HEK293T (cell line): ENCODE data around the gene NRTN.

Source experiments
- CTCF ChIA-PET: fragments of 350-600 bp; formaldehyde crosslinking; extraction: SDS; loops from one replicate; lab custom pipeline; 2021; ENCODE audit warnings: antibody characterized with exemption, inconsistent platforms; lab: Yijun Ruan, JAX
- POLR2A ChIA-PET: fragments of 350-600 bp; formaldehyde crosslinking; extraction: SDS; loops from one replicate; lab custom pipeline; 2020; ENCODE audit warnings: antibody characterized with exemption, inconsistent platforms; lab: Yijun Ruan, JAX
- DNase-seq: peaks from one replicate; pipeline ENCODE4 v3.0.0; 2012; ENCODE audit warnings: mixed read lengths; ENCODE audit errors: extremely low spot score
- ARNT ChIP-seq: fragments of 450-650 bp; IDR thresholded peaks from 2 replicates; pipeline ENCODE4 v1.6.1; 2017; ENCODE audit warnings: mild to moderate bottlenecking
- BHLHE40 ChIP-seq: fragments of 450-650 bp; IDR thresholded peaks from 2 replicates; pipeline ENCODE4 v1.6.1; 2016; ENCODE audit warnings: mild to moderate bottlenecking, moderate library complexity, borderline replicate concordance
- CTBP1 ChIP-seq: fragments of 450-650 bp; IDR thresholded peaks from 2 replicates; pipeline ENCODE4 v1.6.1; 2016; ENCODE audit warnings: borderline replicate concordance
- ELF4 ChIP-seq: fragments of 450-650 bp; IDR thresholded peaks from 2 replicates; pipeline ENCODE4 v1.6.1; 2017; ENCODE audit warnings: antibody characterized with exemption
- FOXA1 ChIP-seq: fragments of 450-650 bp; IDR thresholded peaks from 2 replicates; pipeline ENCODE4 v1.6.1; 2016; ENCODE audit warnings: mild to moderate bottlenecking
- FOXK2 ChIP-seq: fragments of 450-650 bp; IDR thresholded peaks from 2 replicates; pipeline ENCODE4 v1.6.1; 2016; ENCODE audit warnings: mild to moderate bottlenecking
- FOXM1 ChIP-seq: fragments of 450-650 bp; IDR thresholded peaks from 2 replicates; pipeline ENCODE4 v1.6.1; 2017; ENCODE audit warnings: mild to moderate bottlenecking, borderline replicate concordance
- HDGF ChIP-seq: fragments of 450-650 bp; IDR thresholded peaks from 2 replicates; pipeline ENCODE4 v1.6.1; 2017; ENCODE audit warnings: antibody characterized with exemption, borderline replicate concordance
- L3MBTL2 ChIP-seq: fragments of 450-650 bp; conservative IDR thresholded peaks from 2 replicates; pipeline ENCODE4 v1.6.1; 2016; ENCODE audit warnings: mild to moderate bottlenecking
- LEF1 ChIP-seq: fragments of 450-650 bp; IDR thresholded peaks from 2 replicates; pipeline ENCODE4 v1.6.1; 2017; ENCODE audit warnings: mild to moderate bottlenecking, borderline replicate concordance
- NFRKB ChIP-seq: fragments of 450-650 bp; IDR thresholded peaks from 2 replicates; pipeline ENCODE4 v1.6.1; 2016; ENCODE audit warnings: mild to moderate bottlenecking, moderate library complexity
- SP1 ChIP-seq: fragments of 450-650 bp; IDR thresholded peaks from 2 replicates; pipeline ENCODE4 v1.6.1; 2017
- SUZ12 ChIP-seq: fragments of 450-650 bp; IDR thresholded peaks from 2 replicates; pipeline ENCODE4 v1.6.1; 2016; ENCODE audit warnings: mild to moderate bottlenecking
- TARDBP ChIP-seq: fragments of 450-650 bp; IDR thresholded peaks from 2 replicates; pipeline ENCODE4 v1.6.1; 2016
- ZNF384 ChIP-seq: fragments of 450-650 bp; IDR thresholded peaks from 2 replicates; pipeline ENCODE4 v1.6.1; 2016
- TF ChIP-seq, protein P1 (sequence below): fragments of 450-650 bp; IDR thresholded peaks from 2 replicates; pipeline ENCODE4 v1.6.1; 2016

NRTN gene

DNA sequence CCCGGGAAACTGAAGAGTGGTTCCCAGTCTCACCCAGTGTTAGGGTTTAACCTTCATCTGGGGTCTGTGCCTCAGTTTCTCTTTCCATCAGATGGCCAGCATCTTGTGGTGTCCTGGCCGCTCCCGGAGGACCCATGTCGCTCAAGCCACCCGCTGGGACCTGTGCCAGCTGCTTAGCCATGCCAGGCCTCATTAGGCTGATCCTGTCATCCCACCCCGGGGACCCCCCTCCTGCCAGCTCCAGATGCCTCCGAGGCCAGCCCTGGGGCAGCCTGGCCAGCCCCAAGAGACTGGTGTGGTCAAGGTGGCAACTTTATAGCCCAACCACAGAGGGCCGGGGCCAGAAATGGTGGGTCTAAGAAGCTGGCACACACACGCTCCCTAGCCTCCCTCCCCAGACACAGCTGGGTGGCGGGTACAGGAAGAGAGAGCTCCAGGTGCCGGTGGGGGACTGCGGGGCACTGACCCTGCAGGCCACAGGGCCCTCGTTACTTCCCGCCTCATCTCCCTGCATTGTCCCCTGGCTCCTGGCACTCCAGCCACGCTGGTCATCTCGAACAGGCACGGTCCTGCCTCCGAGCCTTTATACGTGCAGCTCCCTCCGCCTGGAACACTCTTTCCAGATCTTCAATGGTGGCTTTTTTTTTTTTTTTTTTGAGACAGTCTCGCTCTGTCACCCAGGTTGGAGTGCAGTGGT, 3.4 kb downstream of the NRTN start:
- no peak for TF ChIP-seq LEF1
- no peak for TF ChIP-seq HDGF
- TF ChIP-seq, protein P1, sequence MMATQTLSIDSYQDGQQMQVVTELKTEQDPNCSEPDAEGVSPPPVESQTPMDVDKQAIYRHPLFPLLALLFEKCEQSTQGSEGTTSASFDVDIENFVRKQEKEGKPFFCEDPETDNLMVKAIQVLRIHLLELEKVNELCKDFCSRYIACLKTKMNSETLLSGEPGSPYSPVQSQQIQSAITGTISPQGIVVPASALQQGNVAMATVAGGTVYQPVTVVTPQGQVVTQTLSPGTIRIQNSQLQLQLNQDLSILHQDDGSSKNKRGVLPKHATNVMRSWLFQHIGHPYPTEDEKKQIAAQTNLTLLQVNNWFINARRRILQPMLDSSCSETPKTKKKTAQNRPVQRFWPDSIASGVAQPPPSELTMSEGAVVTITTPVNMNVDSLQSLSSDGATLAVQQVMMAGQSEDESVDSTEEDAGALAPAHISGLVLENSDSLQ = no peak
- no peak for TF ChIP-seq NFRKB
- no peak for TF ChIP-seq ELF4
- TF ChIP-seq L3MBTL2 = no peak
- no peak for TF ChIP-seq ZNF384
- no peak for TF ChIP-seq TARDBP
- no peak for TF ChIP-seq BHLHE40
- TF ChIP-seq FOXK2 = no peak
- no peak for TF ChIP-seq ARNT
- TF ChIP-seq FOXM1 = no peak
- no peak for TF ChIP-seq SUZ12
- TF ChIP-seq SP1 = no peak
- CTCF ChIA-PET = no interaction called here
- DNase-seq = no peak
- POLR2A ChIA-PET = interaction anchor here (1.1 to 3.8 kb wide), 2 partner anchors 17 to 20 kb away, joined by 3 to 19 read pairs; partner anchors contain the start of gene DUS3L

DNA sequence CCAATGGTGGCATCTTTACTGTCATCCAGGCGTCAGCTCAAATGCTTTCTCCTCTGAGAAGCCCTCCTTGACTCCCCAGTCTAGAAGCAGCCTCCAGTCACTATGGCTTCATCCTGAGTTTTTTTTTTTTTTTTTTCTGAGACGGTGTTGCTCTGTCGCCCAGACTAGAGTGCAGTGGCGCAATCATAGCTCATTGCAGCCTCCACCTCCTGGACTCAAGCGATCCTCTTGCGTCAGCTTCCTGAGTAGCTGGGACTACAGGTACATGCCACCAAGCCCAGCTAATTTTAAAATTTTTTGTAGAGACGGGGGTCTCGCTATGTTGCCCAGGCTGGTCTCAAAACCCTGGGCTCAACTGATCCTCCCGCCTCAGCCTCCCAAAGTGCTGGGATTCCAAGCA, 4.2 kb downstream of the NRTN start:
- DNase-seq = no peak
- TF ChIP-seq BHLHE40 = no peak
- no peak for TF ChIP-seq ZNF384
- TF ChIP-seq ARNT = no peak
- ChIA-PET POLR2A (interaction anchor here (0.8 to 3.8 kb wide), 2 partner anchors 19 to 95 kb away, joined by 3 to 19 read pairs; partner anchors contain the start of gene NDUFA11), CTCF (interaction anchor here (0.9 kb wide), 1 partner anchor 16 kb away, joined by 3 read pairs; no protein-coding TSS in a partner anchor)

DNA sequence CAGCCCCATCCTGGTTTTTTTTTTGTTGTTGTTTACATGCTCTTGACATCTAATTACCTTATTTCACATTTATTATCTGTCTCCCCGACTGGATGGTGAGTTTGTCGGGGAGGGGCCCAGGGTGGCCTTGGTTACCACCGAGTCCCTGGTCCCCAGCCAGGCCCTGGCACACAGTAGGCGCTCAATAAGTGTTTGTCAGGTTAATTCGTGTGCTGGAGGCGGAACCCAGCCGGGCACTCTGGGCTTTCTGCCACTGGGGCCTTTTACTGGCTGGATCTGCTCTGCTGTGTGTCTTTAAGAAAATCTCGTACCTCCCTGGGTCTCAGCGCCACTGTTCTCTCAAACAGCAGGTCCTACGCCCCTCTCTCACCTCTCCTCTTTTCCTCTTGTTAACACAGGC, 4.6 kb downstream of the NRTN start:
- TF ChIP-seq FOXA1 (no peak), FOXM1 (no peak), CTBP1 (no peak), NFRKB (no peak), TARDBP (no peak), BHLHE40 (no peak), FOXK2 (no peak), ZNF384 (no peak), SP1 (no peak), HDGF (no peak), LEF1 (no peak), ELF4 (no peak), L3MBTL2 (no peak), ARNT (no peak)
- TF ChIP-seq, protein P1 = no peak
- no peak for DNase-seq
- ChIA-PET CTCF (interaction anchor here (0.9 kb wide), 1 partner anchor 16 kb away, joined by 3 read pairs; no protein-coding TSS in a partner anchor), POLR2A (interaction anchor here (0.8 kb wide), 1 partner anchor 94 kb away, joined by 3 read pairs; the partner anchor contains the start of gene NDUFA11)

DNA sequence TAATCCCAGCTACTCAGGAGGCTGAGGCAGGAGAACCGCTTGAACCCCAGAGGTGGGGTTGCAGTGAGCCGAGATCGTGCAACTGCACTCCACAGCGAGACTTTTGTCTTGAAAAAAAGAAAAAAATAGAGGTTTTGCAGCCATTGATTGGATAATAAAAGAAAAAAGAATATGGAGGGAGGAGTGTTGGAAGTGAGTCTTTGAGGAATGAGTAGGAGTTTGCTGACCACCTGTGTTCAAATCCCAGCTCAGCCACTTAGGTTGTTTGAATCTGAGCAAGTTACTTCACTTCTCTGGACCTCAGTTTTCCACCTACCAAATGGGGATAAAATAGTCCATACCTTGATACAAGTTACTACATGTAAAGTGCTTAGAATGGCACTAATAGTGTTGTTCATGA, 6.2 kb downstream of the NRTN start:
- CTCF ChIA-PET = no interaction called here
- TF ChIP-seq L3MBTL2 = no peak
- TF ChIP-seq ARNT = no peak
- TF ChIP-seq HDGF = no peak
- no peak for TF ChIP-seq ZNF384
- POLR2A ChIA-PET = no interaction called here
- DNase-seq = no peak

DNA sequence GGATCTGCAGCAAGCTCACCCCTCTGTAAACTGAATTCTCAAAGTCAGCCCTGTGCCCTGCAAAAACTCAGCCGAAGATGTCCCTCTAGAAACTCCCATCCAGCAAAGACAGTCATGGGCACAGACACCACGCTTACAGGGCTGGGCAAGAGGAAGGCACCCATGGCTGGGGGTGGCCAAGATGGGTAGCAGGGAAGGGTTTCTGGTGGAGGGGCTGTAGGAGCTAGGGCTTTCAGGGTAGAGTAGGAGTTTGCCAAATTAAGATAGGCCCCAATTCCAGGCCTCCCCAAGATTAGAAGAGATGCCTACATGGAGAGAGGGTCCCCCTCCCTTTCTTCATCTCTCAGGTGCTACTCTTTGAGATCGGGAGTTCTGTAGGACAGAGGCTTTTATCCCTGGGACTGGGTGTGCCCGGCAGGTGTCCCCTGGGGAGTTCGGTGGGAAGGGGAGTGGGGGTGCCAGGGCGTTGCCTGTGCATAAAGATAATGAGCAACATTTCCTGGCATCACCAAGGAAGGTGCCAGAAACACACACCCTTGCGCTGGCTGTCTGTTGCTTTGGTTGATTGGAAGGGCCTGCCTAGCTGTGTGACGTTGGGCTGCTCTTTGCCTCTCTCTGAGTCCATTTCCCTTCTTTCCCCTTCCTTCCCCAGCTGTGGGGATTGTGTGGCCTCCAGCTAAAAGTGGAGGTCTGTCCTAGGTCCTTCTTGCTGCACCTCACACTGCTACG, 9.4 kb downstream of the NRTN start:
- CTCF ChIA-PET = interaction anchor here (0.7 kb wide), 1 partner anchor 10 kb away, joined by 3 read pairs; no protein-coding TSS in a partner anchor
- no peak for DNase-seq
- POLR2A ChIA-PET = interaction anchor here (1.6 kb wide), 1 partner anchor 14 kb away, joined by 4 read pairs; no protein-coding TSS in a partner anchor
- TF ChIP-seq SUZ12 (no peak), ELF4 (no peak), ZNF384 (no peak), FOXM1 (no peak), LEF1 (no peak), BHLHE40 (no peak), SP1 (no peak), HDGF (no peak), CTBP1 (no peak), FOXK2 (no peak), L3MBTL2 (no peak), ARNT (no peak), FOXA1 (no peak), NFRKB (no peak), TARDBP (no peak)
- TF ChIP-seq, protein P1 = no peak

DNA sequence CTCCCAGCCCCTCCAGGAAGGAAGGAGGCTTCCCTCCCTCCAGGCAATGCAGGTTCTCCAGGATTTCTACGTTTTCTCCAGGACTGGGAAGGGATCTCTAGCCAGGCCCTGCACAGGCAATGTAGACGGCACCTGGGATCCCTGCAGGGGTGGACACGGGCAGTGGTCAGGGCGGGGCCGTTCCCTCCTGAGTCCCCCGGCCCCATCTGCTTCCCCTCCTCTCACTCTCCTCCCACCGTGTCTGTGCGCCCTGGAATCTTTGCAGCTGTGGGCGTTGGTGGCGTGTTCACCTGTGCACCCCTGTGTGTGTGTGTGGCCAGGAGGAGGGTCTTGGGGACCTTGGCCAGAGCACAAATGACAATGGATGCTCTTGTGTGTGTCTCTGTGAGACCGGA, 10.0 kb downstream of the NRTN start:
- TF ChIP-seq L3MBTL2 = no peak
- TF ChIP-seq FOXM1 = no peak
- TF ChIP-seq FOXK2 = no peak
- TF ChIP-seq NFRKB = no peak
- TF ChIP-seq ELF4 = no peak
- no peak for TF ChIP-seq CTBP1
- no peak for TF ChIP-seq ZNF384
- TF ChIP-seq SP1 = no peak
- no peak for TF ChIP-seq FOXA1
- TF ChIP-seq SUZ12 = no peak
- no peak for TF ChIP-seq ARNT
- TF ChIP-seq, protein P1 = no peak
- TF ChIP-seq HDGF = no peak
- no peak for TF ChIP-seq BHLHE40
- no peak for TF ChIP-seq LEF1
- TF ChIP-seq TARDBP = no peak
- ChIA-PET CTCF (no interaction called here), POLR2A (interaction anchor here (1.6 kb wide), 1 partner anchor 14 kb away, joined by 4 read pairs; no protein-coding TSS in a partner anchor)
- DNase-seq = no peak
